HG03280 (cell line): Measurements from ENCODE around the gene PAPPA.

Source experiments
- ATAC-seq: cut with Tn5 transposase; IDR thresholded peaks from one replicate; pipeline ENCODE4 v1.9.1; 2021; ENCODE audit warnings: mild to moderate bottlenecking, moderate library complexity; ENCODE audit not compliant: unreplicated experiment

PAPPA gene

GRCh38 chr9:116372081-116372673, 218.6 kb downstream of the PAPPA start:
- no peak for ATAC-seq

GRCh38 chr9:116372786-116373185, 219.2 kb downstream of the PAPPA start:
- no peak for ATAC-seq

GRCh38 chr9:116377179-116377798, 223.7 kb downstream of the PAPPA start:
- no peak for ATAC-seq

GRCh38 chr9:116378873-116379272, 225.3 kb downstream of the PAPPA start:
- no peak for ATAC-seq

- ATAC-seq = no peak
These were observed 226.2 kb downstream of the PAPPA start for GRCh38 chr9:116379821-116380220.

GRCh38 chr9:116380496-116380995, 227.0 kb downstream of the PAPPA start:
- ATAC-seq = no peak

- no peak for ATAC-seq
These were observed 227.8 kb downstream of the PAPPA start for GRCh38 chr9:116381350-116381749.

GRCh38 chr9:116382053-116382452, 228.5 kb downstream of the PAPPA start:
- ATAC-seq = no peak

- ATAC-seq = no peak
These were observed 229.5 kb downstream of the PAPPA start for GRCh38 chr9:116383133-116383532.

- no peak for ATAC-seq
These were observed 230.3 kb downstream of the PAPPA start for GRCh38 chr9:116383936-116384335.

GRCh38 chr9:116387934-116388698, 234.5 kb downstream of the PAPPA start:
- no peak for ATAC-seq

- no peak for ATAC-seq
These were observed 236.1 kb downstream of the PAPPA start for GRCh38 chr9:116389541-116390302.

GRCh38 chr9:116390303-116391228, 237.0 kb downstream of the PAPPA start:
- peak; percentile 63 for ATAC-seq

- ATAC-seq = no peak
These were observed 237.8 kb downstream of the PAPPA start for GRCh38 chr9:116391306-116391900.

- ATAC-seq = no peak
These were observed 239.6 kb downstream of the PAPPA start for GRCh38 chr9:116393198-116393597.

GRCh38 chr9:116394070-116394469, 240.5 kb downstream of the PAPPA start:
- ATAC-seq = no peak

GRCh38 chr9:116394894-116395698, 241.5 kb downstream of the PAPPA start:
- no peak for ATAC-seq

- no peak for ATAC-seq
These were observed 242.1 kb downstream of the PAPPA start for GRCh38 chr9:116395699-116396037.

- ATAC-seq = no peak
These were observed 249.6 kb downstream of the PAPPA start for GRCh38 chr9:116403171-116403570.
